ENCODE data around the gene SNX24.
"Not testable (repeated sequence)": the region's sequence is repeated elsewhere in the genome, so short reads cannot be mapped to it uniquely, and the experiment has no call there.

SNX24 gene

GRCh38 chr5:122965111-122965510 is 119.7 kb downstream of the SNX24 start:
- no peak for DNase-seq (ENCODE audit: low read depth, low spot score)

GRCh38 chr5:122967085-122967484 is 121.7 kb downstream of the SNX24 start:
- DNase-seq (ENCODE audit: low read depth, low spot score): no peak

GRCh38 chr5:122967625-122968024 is 122.2 kb downstream of the SNX24 start:
- DNase-seq (ENCODE audit: low read depth, low spot score): no peak

GRCh38 chr5:122968056-122968455 is 122.6 kb downstream of the SNX24 start:
- DNase-seq (ENCODE audit: low read depth, low spot score): not testable (repeated sequence)

GRCh38 chr5:122971333-122971732 is 125.9 kb downstream of the SNX24 start:
- no peak for DNase-seq (ENCODE audit: low read depth, low spot score)

GRCh38 chr5:122972877-122973276 is 127.5 kb downstream of the SNX24 start:
- no peak for DNase-seq (ENCODE audit: low read depth, low spot score)

GRCh38 chr5:122973759-122974158 is 128.3 kb downstream of the SNX24 start:
- not testable (repeated sequence) for DNase-seq (ENCODE audit: low read depth, low spot score)

- not testable (repeated sequence) for DNase-seq (ENCODE audit: low read depth, low spot score)
These were observed 128.8 kb downstream of the SNX24 start for GRCh38 chr5:122974251-122974650.

GRCh38 chr5:122977319-122977718 is 131.9 kb downstream of the SNX24 start:
- DNase-seq (ENCODE audit: low read depth, low spot score): no peak

GRCh38 chr5:122978068-122978467 is 132.7 kb downstream of the SNX24 start:
- DNase-seq (ENCODE audit: low read depth, low spot score): no peak

- DNase-seq (ENCODE audit: low read depth, low spot score): no peak
These were observed 133.4 kb downstream of the SNX24 start for GRCh38 chr5:122978644-122979297.

- no peak for DNase-seq (ENCODE audit: low read depth, low spot score)
These were observed 136.4 kb downstream of the SNX24 start for GRCh38 chr5:122981846-122982245.

GRCh38 chr5:122982376-122982775 is 137.0 kb downstream of the SNX24 start:
- no peak for DNase-seq (ENCODE audit: low read depth, low spot score)

GRCh38 chr5:122984425-122984824 is 139.0 kb downstream of the SNX24 start:
- DNase-seq (ENCODE audit: low read depth, low spot score): no peak

- DNase-seq (ENCODE audit: low read depth, low spot score): no peak
These were observed 139.7 kb downstream of the SNX24 start for GRCh38 chr5:122985006-122985700.

- DNase-seq (ENCODE audit: low read depth, low spot score): no peak
These were observed 140.7 kb downstream of the SNX24 start for GRCh38 chr5:122985954-122986721.

- DNase-seq (ENCODE audit: low read depth, low spot score): no peak
These were observed 150.7 kb downstream of the SNX24 start for GRCh38 chr5:122996091-122996490.

GRCh38 chr5:122997294-122997693 is 151.9 kb downstream of the SNX24 start:
- no peak for DNase-seq (ENCODE audit: low read depth, low spot score)

GRCh38 chr5:122999947-123000563 is 154.6 kb downstream of the SNX24 start:
- DNase-seq (ENCODE audit: low read depth, low spot score): no peak

- no peak for DNase-seq (ENCODE audit: low read depth, low spot score)
These were observed 155.3 kb downstream of the SNX24 start for GRCh38 chr5:123000731-123001130.

GRCh38 chr5:123001808-123002207 is 156.4 kb downstream of the SNX24 start:
- no peak for DNase-seq (ENCODE audit: low read depth, low spot score)

- no peak for DNase-seq (ENCODE audit: low read depth, low spot score)
These were observed 161.8 kb downstream of the SNX24 start for GRCh38 chr5:123007182-123007581.
